ENCODE results near the gene NAT8L.

Gene NAT8L

GRCh38 chr4:2093265-2093664, 34.1 kb downstream of the NAT8L start:
- Histone ChIP-seq H3K27me3 (ENCODE audit: control insufficient read depth in 1 of 2, insufficient read depth in 2 of 2, low read length in 2 of 2) (no peaks in the 10 kb centered on the region), H3K4me3 (ENCODE audit: low read depth in 1 of 2, low read length in 2 of 2) (no peak overlapping the region), H3K9me3 (ENCODE audit: low read length) (peaks cover 6% of the 10 kb centered on the region), H3K36me3 (ENCODE audit: insufficient read depth, low read length) (no peaks in the 10 kb centered on the region), H3K9ac (ENCODE audit: low read length) (no peak overlapping the region), H3K4me1 (ENCODE audit: insufficient read depth, low read length) (no peaks in the 10 kb centered on the region), H3K27ac (ENCODE audit: low read depth, low read length) (no peak overlapping the region)

DNA sequence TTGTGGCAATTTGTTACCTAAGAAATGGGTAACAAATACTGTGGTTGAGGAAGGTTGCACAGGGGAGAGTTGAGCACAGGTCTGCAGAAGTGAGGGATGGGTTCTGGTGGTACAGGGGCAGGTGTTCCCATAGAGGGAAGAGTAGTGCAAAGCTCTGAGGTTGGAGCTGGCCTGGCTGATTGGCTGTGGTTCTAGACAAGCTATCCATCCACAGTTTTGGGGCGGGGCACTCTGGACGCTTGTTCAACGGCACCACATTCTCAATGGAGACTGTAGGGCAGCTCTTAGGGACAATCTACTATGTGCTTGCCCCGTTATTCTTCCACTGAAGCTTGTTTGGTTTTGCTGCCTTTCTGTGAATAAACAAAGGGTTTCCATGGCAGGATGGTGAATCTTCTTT, 35.4 kb downstream of the NAT8L start:
- Histone ChIP-seq H3K4me1 (ENCODE audit: insufficient read depth, low read length) (no peaks in the 10 kb centered on the region), H3K4me3 (ENCODE audit: low read depth in 1 of 2, low read length in 2 of 2) (no peak overlapping the region), H3K9me3 (ENCODE audit: low read length) (peaks cover 6% of the 10 kb centered on the region), H3K27ac (ENCODE audit: low read depth, low read length) (no peak overlapping the region), H3K9ac (ENCODE audit: low read length) (no peak overlapping the region), H3K27me3 (ENCODE audit: control insufficient read depth in 1 of 2, insufficient read depth in 2 of 2, low read length in 2 of 2) (no peaks in the 10 kb centered on the region), H3K36me3 (ENCODE audit: insufficient read depth, low read length) (no peaks in the 10 kb centered on the region)

GRCh38 chr4:2095236-2096072, 36.3 kb downstream of the NAT8L start:
- H3K36me3 ChIP-seq (ENCODE audit: insufficient read depth, low read length): no peaks in the 10 kb centered on the region

GRCh38 chr4:2096073-2096609, 37.0 kb downstream of the NAT8L start:
- no peak overlapping the region for H3K27ac ChIP-seq (ENCODE audit: low read depth, low read length)
- H3K27me3 ChIP-seq (ENCODE audit: control insufficient read depth in 1 of 2, insufficient read depth in 2 of 2, low read length in 2 of 2): no peaks in the 10 kb centered on the region
- no peaks in the 10 kb centered on the region for H3K36me3 ChIP-seq (ENCODE audit: insufficient read depth, low read length)
- no peaks in the 10 kb centered on the region for H3K4me1 ChIP-seq (ENCODE audit: insufficient read depth, low read length)
- no peak overlapping the region for H3K4me3 ChIP-seq (ENCODE audit: low read depth in 1 of 2, low read length in 2 of 2)
- no peak overlapping the region for H3K9ac ChIP-seq (ENCODE audit: low read length)
- peaks cover 6% of the 10 kb centered on the region for H3K9me3 ChIP-seq (ENCODE audit: low read length)

More at GRCh38 chr4:2095236-2096072, 36.3 kb downstream of the NAT8L start:
- Histone ChIP-seq H3K27me3 (ENCODE audit: control insufficient read depth in 1 of 2, insufficient read depth in 2 of 2, low read length in 2 of 2) (no peaks in the 10 kb centered on the region), H3K9me3 (ENCODE audit: low read length) (peaks cover 6% of the 10 kb centered on the region), H3K4me3 (ENCODE audit: low read depth in 1 of 2, low read length in 2 of 2) (no peak overlapping the region), H3K9ac (ENCODE audit: low read length) (no peak overlapping the region), H3K4me1 (ENCODE audit: insufficient read depth, low read length) (no peaks in the 10 kb centered on the region), H3K27ac (ENCODE audit: low read depth, low read length) (no peak overlapping the region)

DNA sequence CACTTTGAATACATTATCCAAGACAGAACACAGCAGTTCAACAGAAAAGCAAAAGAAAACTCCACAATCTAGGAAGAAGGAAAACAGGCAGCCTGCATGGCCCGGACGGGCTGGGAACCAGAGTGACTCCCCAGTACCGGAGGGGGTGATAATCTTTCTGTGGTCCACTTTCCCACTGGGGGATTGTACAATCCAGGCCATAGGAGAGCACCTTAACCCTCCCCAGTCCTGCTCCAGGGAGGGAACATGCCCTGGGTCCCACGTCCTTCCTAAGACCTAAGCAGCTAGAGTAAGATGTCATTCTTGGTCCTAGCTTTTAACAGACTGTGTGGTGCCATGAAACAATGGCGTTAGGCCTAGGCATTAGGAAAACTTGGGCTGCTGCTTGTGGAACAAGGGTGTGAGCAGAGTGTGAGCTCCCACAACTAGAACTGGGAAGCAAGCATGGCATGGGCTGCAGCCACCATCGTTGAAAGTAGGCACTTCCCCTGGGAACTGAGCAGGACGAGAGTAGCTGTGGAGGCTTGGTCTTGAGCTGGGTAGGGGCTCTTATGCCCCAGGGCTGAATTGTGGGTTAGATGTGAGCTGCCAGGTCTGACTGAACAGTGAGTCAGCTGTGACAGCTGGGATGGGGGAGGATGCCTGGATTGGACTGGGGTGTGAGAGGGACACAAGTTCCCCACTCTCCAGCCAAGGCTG, 42.4 kb downstream of the NAT8L start:
- H3K9me3 ChIP-seq (ENCODE audit: low read length): peaks cover 9% of the 10 kb centered on the region
- no peak overlapping the region for H3K27ac ChIP-seq (ENCODE audit: low read depth, low read length)
- no peak overlapping the region for H3K9ac ChIP-seq (ENCODE audit: low read length)
- H3K27me3 ChIP-seq (ENCODE audit: control insufficient read depth in 1 of 2, insufficient read depth in 2 of 2, low read length in 2 of 2): no peaks in the 10 kb centered on the region
- H3K4me3 ChIP-seq (ENCODE audit: low read depth in 1 of 2, low read length in 2 of 2): no peak overlapping the region
- no peaks in the 10 kb centered on the region for H3K36me3 ChIP-seq (ENCODE audit: insufficient read depth, low read length)
- H3K4me1 ChIP-seq (ENCODE audit: insufficient read depth, low read length): no peaks in the 10 kb centered on the region

- H3K27me3 ChIP-seq (ENCODE audit: control insufficient read depth in 1 of 2, insufficient read depth in 2 of 2, low read length in 2 of 2): no peaks in the 10 kb centered on the region
- H3K9ac ChIP-seq (ENCODE audit: low read length): no peak overlapping the region
- no peak overlapping the region for H3K4me3 ChIP-seq (ENCODE audit: low read depth in 1 of 2, low read length in 2 of 2)
- H3K36me3 ChIP-seq (ENCODE audit: insufficient read depth, low read length): no peaks in the 10 kb centered on the region
- no peaks in the 10 kb centered on the region for H3K4me1 ChIP-seq (ENCODE audit: insufficient read depth, low read length)
- H3K27ac ChIP-seq (ENCODE audit: low read depth, low read length): no peak overlapping the region
- H3K9me3 ChIP-seq (ENCODE audit: low read length): peaks cover 4% of the 10 kb centered on the region
These were observed 43.1 kb downstream of the NAT8L start for GRCh38 chr4:2102045-2102883.

DNA sequence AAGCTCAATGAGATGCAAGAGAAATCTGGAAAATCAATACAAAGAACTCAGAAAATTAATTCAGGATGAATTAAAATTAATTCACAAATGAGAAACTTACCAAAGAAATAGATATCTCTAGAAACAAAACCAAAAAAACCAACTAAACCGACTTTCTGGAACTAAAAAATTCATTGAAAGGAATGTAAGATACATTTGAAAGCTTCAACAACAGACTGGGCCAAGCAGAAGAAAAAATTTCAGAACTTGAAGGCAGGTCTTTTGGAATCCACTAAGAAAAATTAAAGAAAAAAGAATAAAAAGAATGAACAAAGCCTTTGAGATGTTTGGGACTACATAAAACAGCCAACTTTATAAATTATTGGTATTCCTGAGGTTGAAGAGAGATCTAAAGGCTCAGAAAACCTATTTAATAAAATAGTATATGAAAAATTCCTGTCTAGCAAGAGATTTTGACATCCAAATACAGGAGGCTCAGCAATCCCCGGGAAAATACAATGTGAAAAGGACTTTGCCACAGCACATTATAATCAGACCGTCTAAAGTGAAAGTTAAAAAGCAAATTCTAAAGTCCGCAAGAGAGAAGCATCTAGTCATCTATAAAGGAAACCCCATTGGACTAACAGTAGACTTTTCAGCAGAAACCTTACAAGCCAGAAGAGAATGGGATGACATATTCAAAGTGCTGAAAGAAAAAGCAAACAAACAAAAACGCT, 44.2 kb downstream of the NAT8L start:
- Histone ChIP-seq H3K9me3 (ENCODE audit: low read length) (peaks cover 4% of the 10 kb centered on the region), H3K9ac (ENCODE audit: low read length) (no peak overlapping the region), H3K27ac (ENCODE audit: low read depth, low read length) (no peak overlapping the region), H3K27me3 (ENCODE audit: control insufficient read depth in 1 of 2, insufficient read depth in 2 of 2, low read length in 2 of 2) (no peaks in the 10 kb centered on the region), H3K4me1 (ENCODE audit: insufficient read depth, low read length) (no peaks in the 10 kb centered on the region), H3K4me3 (ENCODE audit: low read depth in 1 of 2, low read length in 2 of 2) (no peak overlapping the region), H3K36me3 (ENCODE audit: insufficient read depth, low read length) (no peaks in the 10 kb centered on the region)

- Histone ChIP-seq H3K4me1 (ENCODE audit: insufficient read depth, low read length) (no peaks in the 10 kb centered on the region), H3K4me3 (ENCODE audit: low read depth in 1 of 2, low read length in 2 of 2) (no peak overlapping the region), H3K27me3 (ENCODE audit: control insufficient read depth in 1 of 2, insufficient read depth in 2 of 2, low read length in 2 of 2) (no peaks in the 10 kb centered on the region), H3K9ac (ENCODE audit: low read length) (no peak overlapping the region), H3K9me3 (ENCODE audit: low read length) (peaks cover 4% of the 10 kb centered on the region), H3K27ac (ENCODE audit: low read depth, low read length) (no peak overlapping the region), H3K36me3 (ENCODE audit: insufficient read depth, low read length) (no peaks in the 10 kb centered on the region)
These were observed 44.9 kb downstream of the NAT8L start for GRCh38 chr4:2103843-2104547.

- Histone ChIP-seq H3K27ac (ENCODE audit: low read depth, low read length) (no peak overlapping the region), H3K4me3 (ENCODE audit: low read depth in 1 of 2, low read length in 2 of 2) (no peak overlapping the region), H3K4me1 (ENCODE audit: insufficient read depth, low read length) (no peaks in the 10 kb centered on the region), H3K27me3 (ENCODE audit: control insufficient read depth in 1 of 2, insufficient read depth in 2 of 2, low read length in 2 of 2) (no peaks in the 10 kb centered on the region), H3K36me3 (ENCODE audit: insufficient read depth, low read length) (no peaks in the 10 kb centered on the region), H3K9ac (ENCODE audit: low read length) (no peak overlapping the region), H3K9me3 (ENCODE audit: low read length) (peaks cover 4% of the 10 kb centered on the region)
These were observed 45.6 kb downstream of the NAT8L start for GRCh38 chr4:2104556-2105345.

DNA sequence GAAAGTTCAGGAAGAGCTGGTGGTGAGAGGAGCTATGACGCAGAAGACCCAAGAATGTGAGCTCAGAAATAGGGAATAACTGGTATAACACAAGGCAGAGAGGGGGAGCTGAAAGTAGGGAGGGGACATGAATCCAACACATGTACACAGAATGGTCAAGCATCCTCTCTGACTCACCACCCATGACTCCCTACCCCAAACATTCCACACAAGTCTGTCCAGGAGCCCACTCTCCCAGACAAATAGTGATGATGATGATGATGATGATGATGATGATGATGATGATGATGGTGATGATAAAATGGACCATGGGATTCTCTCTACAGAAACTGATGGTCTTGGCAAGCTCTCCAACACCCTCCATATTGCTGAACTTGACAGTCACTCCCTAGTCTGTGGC, 46.4 kb downstream of the NAT8L start:
- Histone ChIP-seq H3K27ac (ENCODE audit: low read depth, low read length) (no peak overlapping the region), H3K9me3 (ENCODE audit: low read length) (peaks cover 4% of the 10 kb centered on the region), H3K36me3 (ENCODE audit: insufficient read depth, low read length) (no peaks in the 10 kb centered on the region), H3K4me1 (ENCODE audit: insufficient read depth, low read length) (no peaks in the 10 kb centered on the region), H3K4me3 (ENCODE audit: low read depth in 1 of 2, low read length in 2 of 2) (no peak overlapping the region), H3K9ac (ENCODE audit: low read length) (no peak overlapping the region), H3K27me3 (ENCODE audit: control insufficient read depth in 1 of 2, insufficient read depth in 2 of 2, low read length in 2 of 2) (no peaks in the 10 kb centered on the region)
